Stimulated activated CD8-positive, alpha-beta memory T cell treated with anti-CD3 and anti-CD28 coated beads, Interleukin-12 subunit alpha, Interleukin-12 subunit beta, amount 100 ng/mL, for 24 hours (primary cell): ENCODE data around the gene GIPC3.
"Not testable (repeated sequence)": the region's sequence is repeated elsewhere in the genome, so short reads cannot be mapped to it uniquely, and the experiment has no call there.

Experiments used
- DNase-seq: peaks from one replicate; pipeline ENCODE4 v3.0.0-alpha.2; 2020; ENCODE audit errors: extremely low read depth

GIPC3 gene

DNA sequence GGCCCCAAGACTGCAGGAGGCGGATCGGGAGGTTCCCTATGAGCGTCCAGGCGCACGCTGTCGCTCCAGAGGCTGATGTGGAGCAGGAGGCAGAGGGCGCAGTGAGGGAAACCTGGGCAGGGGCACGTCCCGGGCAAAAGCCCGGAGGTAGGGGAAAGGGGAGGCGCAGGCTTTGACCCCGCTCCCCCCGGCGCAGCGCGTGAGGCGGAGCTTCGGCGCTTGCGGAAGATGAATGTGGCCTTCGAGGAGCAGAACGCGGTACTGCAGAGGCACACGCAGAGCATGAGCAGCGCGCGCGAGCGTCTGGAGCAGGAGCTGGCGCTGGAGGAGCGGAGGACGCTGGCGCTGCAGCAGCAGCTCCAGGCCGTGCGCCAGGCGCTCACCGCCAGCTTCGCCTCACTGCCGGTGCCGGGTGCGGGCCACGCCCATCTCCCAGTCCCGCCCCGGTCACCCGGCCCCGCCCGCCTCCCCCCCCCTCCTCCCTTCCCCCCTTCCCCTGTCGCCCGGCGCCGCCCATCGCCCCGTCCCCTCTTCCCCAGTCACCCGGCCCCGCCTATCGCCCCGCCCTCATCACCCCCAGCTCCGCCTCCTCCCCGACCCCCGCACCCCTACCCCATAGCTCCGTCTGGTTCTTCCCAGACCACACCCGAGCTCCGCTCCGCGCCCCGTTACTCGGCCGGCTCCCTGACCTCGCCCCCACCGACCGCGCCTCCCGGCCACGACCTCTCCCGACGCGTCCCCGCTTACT, 8.4 kb upstream of the GIPC3 start:
- no peak for DNase-seq

GRCh38 chr19:3577723-3578344, 7.4 kb upstream of the GIPC3 start:
- no peak for DNase-seq

DNA sequence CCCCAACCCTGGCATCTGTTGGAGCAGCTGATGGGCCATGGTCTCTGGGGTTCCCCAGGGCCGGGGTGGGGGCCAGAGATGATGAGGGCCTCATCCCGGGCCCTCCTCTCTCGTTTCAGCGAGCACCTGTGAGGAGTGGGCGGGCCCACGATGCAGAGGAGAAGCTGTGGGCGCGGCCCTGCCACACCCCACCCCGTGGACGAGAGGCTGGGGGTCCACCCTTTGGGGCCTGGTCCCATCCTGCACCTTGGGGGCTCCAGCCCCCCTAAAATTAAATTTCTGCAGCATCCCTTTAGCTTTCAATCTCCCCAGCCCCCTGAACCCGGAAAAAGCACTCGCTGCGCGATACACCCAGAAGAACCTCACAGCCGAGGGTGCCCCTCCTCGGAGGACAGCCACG, 6.9 kb upstream of the GIPC3 start:
- no peak for DNase-seq

DNA sequence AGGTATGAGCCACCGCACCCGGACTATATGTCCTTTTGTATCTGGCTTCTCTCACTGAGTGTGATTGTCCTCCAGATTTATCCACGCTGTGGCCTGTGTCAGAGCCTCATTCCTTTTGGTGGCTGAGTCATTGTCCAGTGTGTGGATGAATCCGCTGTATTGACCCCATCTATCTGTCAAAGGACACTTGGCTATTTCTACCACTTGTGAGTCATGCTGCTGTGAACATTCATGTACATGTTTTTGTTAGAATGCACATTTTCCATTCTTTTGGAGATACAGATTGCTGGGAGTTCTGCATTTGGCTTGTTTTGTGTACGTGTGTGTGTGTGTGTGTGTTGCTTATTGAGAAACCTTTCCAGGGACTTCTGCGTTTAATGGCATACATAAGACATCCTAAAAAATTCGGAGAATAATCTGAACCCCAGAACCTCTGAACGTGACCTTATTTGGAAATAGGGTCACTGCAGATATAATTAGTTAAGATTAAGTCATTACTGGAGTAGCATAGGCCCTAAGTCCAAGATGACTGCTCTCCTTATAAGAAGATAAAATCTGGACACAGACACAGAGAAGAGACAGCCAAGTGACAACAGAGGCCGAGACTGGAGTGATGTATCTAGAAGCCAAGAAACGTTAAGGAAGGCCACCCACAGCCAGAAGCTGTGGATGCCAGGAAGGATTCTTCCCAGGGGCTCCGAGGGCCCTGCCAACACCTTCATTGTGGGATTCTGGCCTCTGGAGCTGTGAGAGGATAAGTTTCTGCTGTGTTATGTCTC, 4.9 kb upstream of the GIPC3 start:
- DNase-seq: no peak

GRCh38 chr19:3581792-3582191, 3.5 kb upstream of the GIPC3 start:
- DNase-seq: not testable (repeated sequence)

DNA sequence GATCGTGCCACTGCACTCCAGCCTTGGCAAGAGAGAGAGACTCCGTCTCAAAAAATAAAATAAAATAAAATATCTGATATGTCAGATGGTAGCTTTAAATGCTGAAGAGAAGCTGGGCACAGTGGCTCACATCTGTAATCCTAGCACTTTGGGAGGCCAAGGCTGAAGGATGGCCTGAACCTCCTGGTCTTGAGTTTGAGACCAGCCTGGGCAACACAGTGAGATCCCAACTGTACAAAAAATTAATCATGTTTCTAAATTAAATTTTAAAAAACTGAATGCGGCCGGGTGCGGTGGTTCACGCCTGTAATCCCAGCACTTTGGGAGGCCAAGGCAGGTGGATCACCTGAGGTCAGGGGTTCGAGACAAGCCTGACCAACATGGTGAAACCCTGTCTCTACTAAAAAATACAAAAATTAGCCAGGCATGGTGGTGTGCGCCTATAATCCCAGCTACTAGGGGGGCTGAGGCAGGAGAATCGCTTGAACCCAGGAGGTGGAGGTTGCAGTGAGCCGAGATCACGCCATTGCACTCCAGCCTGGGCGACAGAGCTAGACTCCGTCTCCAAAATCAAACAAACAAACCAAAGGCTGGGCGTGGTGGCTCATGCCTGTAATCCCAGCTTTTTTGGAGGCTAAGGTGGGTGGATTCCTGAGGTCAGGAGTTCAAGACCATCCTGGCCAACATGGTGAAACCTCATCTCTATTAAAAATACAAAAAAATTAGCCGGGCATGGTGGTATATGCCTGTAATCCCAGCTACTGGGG, 1.1 kb upstream of the GIPC3 start:
- not testable (repeated sequence) for DNase-seq

DNA sequence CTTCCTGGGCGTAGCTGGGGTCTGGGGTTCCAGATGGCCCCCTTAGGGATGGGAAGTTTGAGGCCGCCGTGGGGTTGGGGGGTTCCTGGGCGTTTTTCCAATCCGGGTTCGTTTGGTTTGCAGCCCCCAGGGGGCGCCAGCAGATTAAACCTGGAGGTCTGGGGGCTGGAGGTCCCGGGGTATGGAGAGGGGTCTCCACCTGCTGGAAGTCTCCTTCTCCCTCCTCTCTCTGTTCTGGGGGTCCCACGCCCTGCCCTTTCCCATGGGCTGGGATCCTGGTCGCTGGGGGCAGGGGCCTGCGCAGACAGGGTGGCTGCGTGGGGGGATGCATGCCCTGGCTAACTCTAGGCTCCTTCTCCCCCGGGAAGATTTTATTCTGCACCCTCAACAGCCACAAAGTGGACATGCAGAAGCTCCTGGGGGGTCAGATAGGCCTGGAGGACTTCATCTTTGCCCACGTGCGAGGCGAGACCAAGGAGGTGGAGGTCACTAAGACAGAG, 899 bp downstream of the GIPC3 start:
- no peak for DNase-seq

DNA sequence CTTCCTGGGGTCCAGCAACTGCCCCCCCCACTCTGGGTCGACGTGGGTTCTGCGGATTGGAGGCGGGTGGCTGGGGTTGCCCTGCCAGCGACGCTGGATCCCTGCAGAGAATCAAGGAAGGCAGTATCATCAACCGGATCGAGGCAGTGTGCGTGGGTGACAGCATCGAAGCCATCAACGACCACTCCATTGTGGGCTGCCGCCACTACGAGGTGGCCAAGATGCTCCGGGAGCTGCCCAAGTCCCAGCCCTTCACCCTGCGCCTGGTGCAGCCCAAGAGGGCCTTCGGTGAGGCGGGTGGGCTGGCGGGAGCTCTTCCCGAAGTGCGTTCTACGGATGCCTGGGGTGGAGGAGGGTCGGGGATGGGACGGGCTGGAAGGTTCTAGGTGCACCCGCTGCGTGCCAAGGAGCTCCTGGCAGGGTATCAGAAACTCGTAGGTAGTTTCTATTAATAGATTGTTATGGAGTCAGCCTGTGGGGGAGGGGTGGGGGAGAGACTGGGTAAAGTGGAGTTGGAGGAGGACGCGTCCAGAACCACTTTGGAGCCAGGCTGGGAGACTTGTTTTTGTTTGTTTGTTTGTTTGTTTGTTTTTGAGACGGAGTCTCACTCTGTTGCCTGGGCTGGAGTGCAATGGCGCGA, 1.5 kb downstream of the GIPC3 start:
- DNase-seq: no peak

GRCh38 chr19:3589439-3589838, 4.2 kb downstream of the GIPC3 start:
- DNase-seq: no peak

- DNase-seq: no peak
Observed at GRCh38 chr19:3589949-3590348, 4.7 kb downstream of the GIPC3 start.

- DNase-seq: no peak
Observed at GRCh38 chr19:3590991-3591659, 5.8 kb downstream of the GIPC3 start.

- no peak for DNase-seq
Observed at GRCh38 chr19:3591876-3592613, 6.8 kb downstream of the GIPC3 start.

- DNase-seq: no peak
Observed at GRCh38 chr19:3593156-3593555, 7.9 kb downstream of the GIPC3 start.

- no peak for DNase-seq
Observed at GRCh38 chr19:3595521-3596061, 10.3 kb downstream of the GIPC3 start.

DNA sequence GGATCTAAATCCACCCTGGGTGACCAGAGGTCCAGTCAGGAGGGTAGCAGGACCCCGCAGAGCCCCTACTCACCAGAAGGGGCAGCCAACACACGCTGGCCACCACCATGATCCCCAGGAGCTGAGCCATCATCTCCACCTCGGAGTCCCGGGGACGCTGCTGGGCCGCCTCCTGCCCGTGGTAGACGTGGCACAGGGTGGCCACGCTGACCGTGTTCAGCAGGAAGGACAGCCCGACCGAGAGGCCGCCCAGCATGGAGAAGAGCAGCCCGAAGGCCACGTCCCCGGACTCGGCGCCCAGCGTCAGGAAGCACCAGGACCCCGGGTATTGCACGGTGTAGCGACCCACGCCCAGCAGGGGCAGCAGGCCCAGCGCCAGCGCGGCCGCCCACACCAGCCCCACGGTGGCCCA, 14.5 kb downstream of the GIPC3 start:
- no peak for DNase-seq

DNA sequence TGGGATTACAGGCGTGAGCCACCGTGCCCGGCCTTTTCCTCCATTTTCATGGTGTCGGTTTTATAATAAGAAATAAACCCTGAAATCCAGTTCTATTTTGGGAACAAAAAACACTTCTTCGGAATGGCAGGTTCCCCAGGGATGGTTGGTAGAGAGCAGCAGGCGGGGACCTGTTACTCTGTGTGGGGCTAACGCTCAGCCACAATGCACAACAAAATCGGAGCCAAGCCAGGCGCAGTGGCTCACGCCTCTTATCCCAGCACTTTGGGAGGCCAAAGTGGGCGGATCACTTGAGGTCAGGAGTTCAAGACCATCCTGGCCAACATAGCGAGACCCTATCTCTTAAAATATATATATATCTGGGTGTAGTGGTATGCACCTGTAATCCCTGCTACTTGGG, 15.7 kb downstream of the GIPC3 start:
- no peak for DNase-seq

- no peak for DNase-seq
Observed at GRCh38 chr19:3603121-3603811, 18.0 kb downstream of the GIPC3 start.

GRCh38 chr19:3604227-3604986, 19.1 kb downstream of the GIPC3 start:
- no peak for DNase-seq

- no peak for DNase-seq
Observed at GRCh38 chr19:3604987-3605343, 19.7 kb downstream of the GIPC3 start.
